CD8-positive, alpha-beta memory T cell (primary cell): ENCODE measurements around the gene SPDYC. TPM values are rescaled to one million over a fixed set of nuclear protein-coding genes. Genes with fewer than 3 reads are reported as not detected.

ENCODE experiments used
- CTCF ChIA-PET: fragments of 350-600 bp; sonication (Branson Sonifier 250); formaldehyde crosslinking; loops from one replicate; lab custom pipeline; 2021; ENCODE audit warnings: antibody characterized with exemption; lab: Charles Lee
- POLR2A ChIA-PET: fragments of 350-600 bp; sonication (Branson Sonifier 250); formaldehyde crosslinking; loops from one replicate; lab custom pipeline; 2021; ENCODE audit warnings: antibody characterized with exemption; lab: Charles Lee
- DNase-seq, 5 donors: peaks; one replicate each; pipeline versions ENCODE4 v3.0.0 to v3.0.0-alpha.2; 2020 to 2022; ENCODE audit warnings: mixed read lengths in 1 of 5
- H3K27ac ChIP-seq: one replicate; pipeline ENCODE4 v1.7.0; 2013; ENCODE audit warnings: low read depth, mild to moderate bottlenecking, low read length, moderate library complexity
- H3K27me3 ChIP-seq: 2 replicates; pipeline ENCODE4 v1.7.0; 2013; ENCODE audit warnings: low read length, mild to moderate bottlenecking; ENCODE audit not compliant: insufficient read depth, poor library complexity, severe bottlenecking
- H3K36me3 ChIP-seq: 2 replicates; pipeline ENCODE4 v1.7.0; 2013; ENCODE audit warnings: mild to moderate bottlenecking, low read length, moderate library complexity; ENCODE audit not compliant: insufficient read depth
- H3K4me1 ChIP-seq: 2 replicates; pipeline ENCODE4 v1.7.0; 2013; ENCODE audit warnings: mild to moderate bottlenecking, low read length, moderate library complexity; ENCODE audit not compliant: insufficient read depth
- H3K4me3 ChIP-seq: 2 replicates; pipeline ENCODE4 v1.7.0; 2013; ENCODE audit warnings: mild to moderate bottlenecking, low read length
- H3K9me3 ChIP-seq: 2 replicates; pipeline ENCODE4 v1.7.0; 2013; ENCODE audit warnings: mild to moderate bottlenecking, low read length
- H3K27ac Mint-ChIP-seq, 8 donors: one replicate each; pipeline ENCODE4 v1.8.0; 2020 to 2021; ENCODE audit warnings: mixed read lengths in 8 of 8, mild to moderate bottlenecking in 6 of 8, inconsistent platforms in 3 of 8, moderate library complexity in 3 of 8
- H3K27me3 Mint-ChIP-seq, 2 donors: one replicate each; pipeline ENCODE4 v1.8.0; 2020 to 2021; ENCODE audit warnings: mixed read lengths in 2 of 2, mild to moderate bottlenecking in 1 of 2, moderate library complexity in 1 of 2
- H3K36me3 Mint-ChIP-seq, 3 donors: one replicate each; pipeline ENCODE4 v1.8.0; 2020 to 2021; ENCODE audit warnings: mixed read lengths in 3 of 3, inconsistent platforms in 1 of 3, mild to moderate bottlenecking in 1 of 3
- H3K4me1 Mint-ChIP-seq, 3 donors: one replicate each; pipeline ENCODE4 v1.8.0; 2020 to 2021; ENCODE audit warnings: mixed read lengths in 3 of 3, inconsistent platforms in 1 of 3, mild to moderate bottlenecking in 1 of 3
- H3K4me3 Mint-ChIP-seq, 7 donors: one replicate each; pipeline ENCODE4 v1.8.0; 2020 to 2021; ENCODE audit warnings: mixed read lengths in 7 of 7, mild to moderate bottlenecking in 6 of 7, moderate library complexity in 4 of 7, inconsistent platforms in 2 of 7
- H3K9me3 Mint-ChIP-seq, 5 donors: one replicate each; pipeline ENCODE4 v1.8.0; 2020 to 2022; ENCODE audit warnings: mixed read lengths in 5 of 5, mild to moderate bottlenecking in 3 of 5, moderate library complexity in 2 of 5, inconsistent platforms in 1 of 5
- polyA plus RNA-seq: library from polyadenylated mRNA; unstranded; fragments of 300-500 nt; fragmentation: Illumina TruSeq; gene quantifications from one replicate; pipeline ENCODE4 v1.2.3, GENCODE V29; 2021
- total RNA-seq, 2 experiments: library from RNA; stranded (reverse); gene quantifications; one replicate each; pipeline ENCODE4 v1.2.3, GENCODE V29; 2021

SPDYC gene
- total and polyA plus RNA-seq, 3 experiments from 2014 or later = not detected

GRCh38 chr11:65187146-65187675 lies 17.2 kb downstream of the SPDYC start:
- H3K27me3 ChIP-seq = no peaks in the 10 kb centered on the region
- ChIA-PET POLR2A (interaction anchor here (0.7 kb wide), 1 partner anchor 946 kb away, joined by 3 read pairs; no protein-coding TSS in a partner anchor), CTCF (no interaction called here)
- H3K9me3 Mint-ChIP-seq = no peaks in the 10 kb centered on the region
- H3K36me3 Mint-ChIP-seq = peaks cover 0 to 84% (median 21%) of the 10 kb centered on the region in 3 donors
- peak overlapping the region in 1 of 8 donors; percentile 61 for H3K27ac Mint-ChIP-seq
- H3K4me1 Mint-ChIP-seq = peaks cover 27 to 41% (median 36%) of the 10 kb centered on the region in 3 donors
- no peaks in the 10 kb centered on the region for H3K9me3 ChIP-seq
- no peaks in the 10 kb centered on the region for H3K27me3 Mint-ChIP-seq
- no peak for DNase-seq
- H3K36me3 ChIP-seq = peaks cover 12% of the 10 kb centered on the region
- H3K4me1 ChIP-seq = peaks cover 12% of the 10 kb centered on the region
- no peak overlapping the region for H3K27ac ChIP-seq
- no peak overlapping the region for H3K4me3 ChIP-seq
- H3K4me3 Mint-ChIP-seq = peak overlapping the region in 1 of 7 donors; percentile 5

- CTCF ChIA-PET = no interaction called here
- H3K4me3 Mint-ChIP-seq = no peak overlapping the region
- no peak for DNase-seq
Observed at GRCh38 chr11:65187971-65188461, 18.0 kb downstream of the SPDYC start.

GRCh38 chr11:65188486-65188885 lies 18.5 kb downstream of the SPDYC start:
- peak overlapping the region in 1 of 8 donors; percentile 78 for H3K27ac Mint-ChIP-seq
- Histone ChIP-seq H3K4me3 (no peak overlapping the region), H3K4me1 (no peaks in the 10 kb centered on the region), H3K9me3 (no peaks in the 10 kb centered on the region), H3K36me3 (peaks cover 12% of the 10 kb centered on the region), H3K27ac (no peak overlapping the region), H3K27me3 (no peaks in the 10 kb centered on the region)
- POLR2A ChIA-PET = no interaction called here
- H3K9me3 Mint-ChIP-seq = no peaks in the 10 kb centered on the region
- H3K36me3 Mint-ChIP-seq = peaks cover 0 to 90% (median 25%) of the 10 kb centered on the region in 3 donors
- H3K4me1 Mint-ChIP-seq = peaks cover 19 to 28% (median 27%) of the 10 kb centered on the region in 3 donors
- no peak overlapping the region for H3K4me3 Mint-ChIP-seq
- H3K27me3 Mint-ChIP-seq = peaks cover 0 to 2% of the 10 kb centered on the region in 2 donors
- CTCF ChIA-PET = no interaction called here
- no peak for DNase-seq

More at GRCh38 chr11:65187971-65188461, 18.0 kb downstream of the SPDYC start:
- peaks cover 12% of the 10 kb centered on the region for H3K36me3 ChIP-seq
- H3K27me3 ChIP-seq = no peaks in the 10 kb centered on the region
- no peaks in the 10 kb centered on the region for H3K9me3 ChIP-seq
- POLR2A ChIA-PET = interaction anchor here (0.7 kb wide), 1 partner anchor 947 kb away, joined by 3 read pairs; no protein-coding TSS in a partner anchor
- H3K4me1 ChIP-seq = peaks cover 4% of the 10 kb centered on the region
- no peaks in the 10 kb centered on the region for H3K27me3 Mint-ChIP-seq
- H3K9me3 Mint-ChIP-seq = no peaks in the 10 kb centered on the region
- H3K36me3 Mint-ChIP-seq = peaks cover 0 to 87% (median 23%) of the 10 kb centered on the region in 3 donors
- H3K27ac Mint-ChIP-seq = no peak overlapping the region
- peaks cover 21 to 33% (median 30%) of the 10 kb centered on the region in 3 donors for H3K4me1 Mint-ChIP-seq
- no peak overlapping the region for H3K27ac ChIP-seq
- no peak overlapping the region for H3K4me3 ChIP-seq

- Histone ChIP-seq H3K4me3 (no peak overlapping the region), H3K9me3 (no peaks in the 10 kb centered on the region), H3K4me1 (no peaks in the 10 kb centered on the region), H3K27ac (no peak overlapping the region), H3K36me3 (peaks cover 12% of the 10 kb centered on the region), H3K27me3 (no peaks in the 10 kb centered on the region)
- Mint-ChIP-seq H3K27ac (peak overlapping the region in 2 of 8 donors; percentile 53 to 78), H3K9me3 (no peaks in the 10 kb centered on the region), H3K27me3 (peaks cover 0 to 2% of the 10 kb centered on the region in 2 donors), H3K36me3 (peaks cover 0 to 87% (median 25%) of the 10 kb centered on the region in 3 donors), H3K4me3 (no peak overlapping the region), H3K4me1 (peaks cover 15 to 22% (median 21%) of the 10 kb centered on the region in 3 donors)
- CTCF ChIA-PET = no interaction called here
- POLR2A ChIA-PET = no interaction called here
- DNase-seq = no peak
Observed at GRCh38 chr11:65189191-65189590, 19.2 kb downstream of the SPDYC start.

- CTCF ChIA-PET = no interaction called here
- Mint-ChIP-seq H3K27ac (peak overlapping the region in 1 of 8 donors; percentile 21), H3K36me3 (peaks cover 0 to 80% (median 26%) of the 10 kb centered on the region in 3 donors), H3K27me3 (peaks cover 0 to 2% of the 10 kb centered on the region in 2 donors), H3K4me3 (no peak overlapping the region), H3K4me1 (peaks cover 15 to 24% (median 22%) of the 10 kb centered on the region in 3 donors), H3K9me3 (no peaks in the 10 kb centered on the region)
- H3K27me3 ChIP-seq = no peaks in the 10 kb centered on the region
- no peaks in the 10 kb centered on the region for H3K9me3 ChIP-seq
- no peaks in the 10 kb centered on the region for H3K4me1 ChIP-seq
- no peak overlapping the region for H3K4me3 ChIP-seq
- no peak for DNase-seq
- H3K27ac ChIP-seq = no peak overlapping the region
- POLR2A ChIA-PET = no interaction called here
- peaks cover 11% of the 10 kb centered on the region for H3K36me3 ChIP-seq
Observed at GRCh38 chr11:65194564-65194963, 24.5 kb downstream of the SPDYC start.

GRCh38 chr11:65204143-65204542 lies 34.1 kb downstream of the SPDYC start:
- H3K9me3 ChIP-seq = no peaks in the 10 kb centered on the region
- H3K4me1 ChIP-seq = no peaks in the 10 kb centered on the region
- no peaks in the 10 kb centered on the region for H3K9me3 Mint-ChIP-seq
- H3K27me3 ChIP-seq = no peaks in the 10 kb centered on the region
- no peak for DNase-seq
- no peaks in the 10 kb centered on the region for H3K27me3 Mint-ChIP-seq
- peaks cover 4% of the 10 kb centered on the region in 3 donors for H3K4me1 Mint-ChIP-seq
- peaks cover 20% of the 10 kb centered on the region for H3K36me3 ChIP-seq
- peak overlapping the region in 1 of 8 donors; percentile 38 for H3K27ac Mint-ChIP-seq
- H3K36me3 Mint-ChIP-seq = peaks cover 0 to 74% (median 2%) of the 10 kb centered on the region in 3 donors
- no peak overlapping the region for H3K4me3 ChIP-seq
- H3K4me3 Mint-ChIP-seq = no peak overlapping the region
- CTCF ChIA-PET = interaction anchor here (1.0 to 3.0 kb wide), 2 partner anchors 112 to 125 kb away, joined by 3 to 19 read pairs; partner anchors contain the start of gene CDC42EP2
- H3K27ac ChIP-seq = no peak overlapping the region
- POLR2A ChIA-PET = no interaction called here

- H3K4me3 Mint-ChIP-seq = no peak overlapping the region
- H3K4me1 Mint-ChIP-seq = peaks cover 4% of the 10 kb centered on the region in 3 donors
- H3K36me3 Mint-ChIP-seq = peaks cover 0 to 74% (median 2%) of the 10 kb centered on the region in 3 donors
- Histone ChIP-seq H3K4me3 (no peak overlapping the region), H3K27ac (no peak overlapping the region), H3K36me3 (peaks cover 24% of the 10 kb centered on the region), H3K4me1 (no peaks in the 10 kb centered on the region), H3K9me3 (no peaks in the 10 kb centered on the region), H3K27me3 (no peaks in the 10 kb centered on the region)
- DNase-seq = peak; percentile 17 to 62 (median 35)
- ChIA-PET CTCF (interaction anchor here (0.9 to 3.0 kb wide), 6 partner anchors 16 to 307 kb away, joined by 3 to 19 read pairs (median 3); partner anchors contain the start of gene CDC42EP2), POLR2A (interaction anchor here (1.0 kb wide), 1 partner anchor 113 kb away, joined by 5 read pairs; no protein-coding TSS in a partner anchor)
- H3K9me3 Mint-ChIP-seq = no peaks in the 10 kb centered on the region
- no peaks in the 10 kb centered on the region for H3K27me3 Mint-ChIP-seq
- peak overlapping the region in 1 of 8 donors; percentile 87 for H3K27ac Mint-ChIP-seq
Observed at GRCh38 chr11:65204646-65205601, 34.9 kb downstream of the SPDYC start.
